HG03159 (cell line): ENCODE measurements around the gene SAXO1.

Experiments
- ATAC-seq: cut with Tn5 transposase; IDR thresholded peaks from one replicate; pipeline ENCODE4 v1.9.1; 2021; ENCODE audit warnings: mild to moderate bottlenecking, moderate library complexity; ENCODE audit not compliant: unreplicated experiment

Gene SAXO1

GRCh38 chr9:18920141-18921084 lies 112.6 kb downstream of the SAXO1 start:
- ATAC-seq = no peak

- no peak for ATAC-seq
Observed at GRCh38 chr9:18911714-18912342, 121.2 kb downstream of the SAXO1 start.

DNA sequence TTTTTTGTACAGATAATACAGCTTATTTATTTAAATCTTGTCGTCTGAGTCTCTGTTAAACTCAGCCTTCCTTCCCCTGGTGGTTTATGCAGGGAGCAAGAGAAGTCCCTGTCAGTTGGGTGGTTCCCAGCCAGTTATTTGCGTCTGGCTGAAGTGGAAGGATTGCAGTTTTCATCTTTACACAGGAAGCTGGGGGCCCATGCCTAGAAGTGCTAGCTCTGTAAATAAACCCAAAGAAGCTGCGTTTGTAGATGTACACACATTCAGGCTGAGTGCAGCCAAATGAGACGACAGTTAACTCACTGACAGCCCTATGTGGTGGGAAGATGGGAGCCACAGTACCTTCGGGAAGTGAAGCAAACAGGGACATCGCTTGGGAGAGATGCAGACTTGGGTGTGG lies 122.1 kb downstream of the SAXO1 start:
- ATAC-seq = no peak

DNA sequence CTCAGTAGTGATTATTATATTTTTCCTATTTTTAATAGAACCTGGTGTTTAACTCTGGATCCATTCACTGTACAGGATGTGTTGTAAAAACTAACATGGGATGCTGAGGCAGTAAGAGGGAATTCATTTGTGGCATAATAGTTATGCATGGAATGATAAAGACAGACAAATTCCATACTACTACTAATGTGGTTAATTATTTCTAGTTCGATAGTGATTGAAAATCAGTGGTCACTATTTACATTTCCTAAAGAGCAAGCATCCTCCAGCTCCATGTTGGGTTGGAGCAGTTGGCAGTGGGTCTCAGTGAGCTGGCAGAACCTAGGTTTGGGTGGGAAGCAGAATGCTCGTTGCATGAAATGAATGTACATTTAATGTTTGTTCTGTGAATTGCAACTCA lies 122.6 kb downstream of the SAXO1 start:
- ATAC-seq = no peak

- no peak for ATAC-seq
Observed at GRCh38 chr9:18909140-18910018, 123.6 kb downstream of the SAXO1 start.

GRCh38 chr9:18907927-18908625 lies 124.9 kb downstream of the SAXO1 start:
- ATAC-seq = no peak

DNA sequence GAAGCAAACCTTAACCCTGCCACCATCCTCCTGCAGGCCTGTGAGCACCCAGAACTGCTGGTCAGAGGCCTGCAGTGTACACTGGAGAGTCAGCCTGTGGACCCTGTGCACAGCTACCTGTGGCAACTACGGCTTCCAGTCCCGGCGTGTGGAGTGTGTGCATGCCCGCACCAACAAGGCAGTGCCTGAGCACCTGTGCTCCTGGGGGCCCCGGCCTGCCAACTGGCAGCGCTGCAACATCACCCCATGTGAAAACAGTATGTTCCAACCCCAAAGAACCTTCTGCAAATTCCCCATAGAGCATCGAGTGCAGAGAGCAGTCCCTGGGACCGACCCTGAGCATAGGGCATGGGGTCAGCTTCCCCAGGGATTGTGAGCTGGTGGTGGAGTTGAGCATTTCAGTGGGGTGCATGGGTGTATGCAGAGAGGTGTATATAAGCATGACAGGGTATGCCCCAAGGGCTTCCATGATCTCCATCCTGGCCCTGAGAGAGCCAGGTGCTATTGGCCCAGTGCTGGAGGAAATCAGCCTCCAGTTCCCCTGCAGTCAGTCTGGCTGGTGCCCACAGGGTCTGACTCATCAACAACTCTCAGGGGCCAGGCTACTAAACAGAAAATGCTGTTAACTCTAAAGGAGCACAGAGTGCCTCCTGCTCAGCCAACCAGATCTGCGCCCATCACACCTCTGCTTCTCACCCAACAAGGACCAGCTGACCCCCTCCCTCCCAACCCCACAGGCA lies 126.2 kb downstream of the SAXO1 start:
- ATAC-seq = no peak

- ATAC-seq = no peak
Observed at GRCh38 chr9:18905883-18906629, 127.0 kb downstream of the SAXO1 start.

- no peak for ATAC-seq
Observed at GRCh38 chr9:18905028-18905882, 127.8 kb downstream of the SAXO1 start.

DNA sequence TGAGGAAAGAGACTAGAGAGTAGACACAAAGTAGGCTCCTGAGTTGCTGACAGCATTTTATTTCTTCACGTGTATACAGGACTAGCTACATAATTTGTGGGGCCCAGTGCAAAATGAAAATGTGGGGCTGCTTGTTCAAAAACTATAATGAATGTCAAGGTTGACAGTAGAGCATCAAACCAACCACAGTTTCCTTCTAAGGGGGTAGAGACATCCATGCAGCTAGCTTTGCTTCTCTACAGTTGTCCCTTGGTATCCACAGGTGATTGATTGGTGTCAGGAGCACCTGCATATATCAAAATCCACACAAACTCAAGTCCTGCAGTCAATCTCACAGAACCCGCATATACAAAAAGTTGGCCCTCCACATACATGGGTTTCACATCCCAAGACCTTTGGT lies 129.6 kb downstream of the SAXO1 start:
- ATAC-seq = no peak

GRCh38 chr9:18896531-18897179 lies 136.4 kb downstream of the SAXO1 start:
- no peak for ATAC-seq

DNA sequence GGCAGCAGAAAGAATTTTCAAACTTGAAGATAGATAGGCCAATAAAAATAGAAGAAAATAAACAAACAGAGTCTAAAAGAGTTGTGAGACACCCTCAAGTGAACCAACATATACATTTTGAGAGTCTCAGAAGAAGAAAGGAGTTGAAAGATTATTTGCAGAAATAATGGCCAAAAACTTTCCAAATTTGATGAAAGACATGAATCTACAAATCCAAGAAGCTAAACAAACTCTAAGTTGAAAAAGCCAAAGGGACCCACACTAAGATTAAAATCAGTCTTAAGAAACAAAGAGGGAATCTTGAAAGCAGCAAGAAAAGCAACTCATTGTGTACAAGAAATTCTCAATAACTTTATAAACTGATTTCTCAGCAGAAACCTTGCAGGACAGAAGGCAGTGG lies 137.0 kb downstream of the SAXO1 start:
- ATAC-seq = no peak

DNA sequence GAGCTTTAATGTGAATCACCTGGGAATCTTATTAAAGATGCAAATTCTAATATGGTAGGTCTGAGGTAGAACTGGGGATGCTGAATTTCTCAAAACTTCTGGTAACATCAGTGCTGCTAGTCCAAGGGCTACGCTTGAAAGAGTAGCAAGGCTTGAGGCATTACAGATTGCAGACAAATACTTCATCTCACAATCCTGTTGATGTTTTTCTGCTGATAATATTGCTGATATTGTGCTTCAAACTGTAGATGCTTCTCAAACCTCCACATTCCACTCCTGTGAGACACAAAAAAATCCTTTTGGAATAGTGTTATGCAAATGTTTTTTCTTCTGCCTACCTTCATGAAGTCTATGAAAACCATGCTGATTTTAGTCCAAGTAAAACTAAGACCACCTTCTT lies 139.5 kb downstream of the SAXO1 start:
- ATAC-seq = no peak

GRCh38 chr9:18893046-18893445 lies 140.0 kb downstream of the SAXO1 start:
- no peak for ATAC-seq

DNA sequence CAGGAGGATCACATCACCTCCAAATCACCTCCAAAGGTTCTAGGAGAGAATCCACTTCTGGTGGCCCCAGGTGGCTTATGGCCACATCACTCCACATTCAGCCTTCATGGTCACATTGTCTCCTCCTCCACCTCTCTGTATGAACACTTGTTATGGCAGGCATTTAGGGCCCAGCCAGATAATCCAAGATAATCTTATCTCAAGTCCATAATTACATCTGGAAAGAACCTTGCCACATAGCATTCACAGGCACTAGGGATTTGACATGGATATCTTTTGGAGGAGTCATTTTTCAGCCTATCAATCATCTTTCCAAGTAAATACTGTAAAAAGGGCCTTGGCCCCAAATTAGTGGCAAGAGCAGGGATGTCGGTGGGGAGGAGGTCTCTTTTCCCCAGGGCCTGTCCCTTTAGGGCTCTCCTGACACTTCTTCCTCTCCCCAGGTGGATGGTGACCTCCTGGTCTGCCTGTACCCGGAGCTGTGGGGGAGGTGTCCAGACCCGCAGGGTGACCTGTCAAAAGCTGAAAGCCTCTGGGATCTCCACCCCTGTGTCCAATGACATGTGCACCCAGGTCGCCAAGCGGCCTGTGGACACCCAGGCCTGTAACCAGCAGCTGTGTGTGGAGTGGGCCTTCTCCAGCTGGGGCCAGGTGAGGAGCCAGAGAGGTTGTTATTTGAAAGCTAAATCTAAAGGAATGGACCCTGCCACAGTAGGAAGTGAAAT lies 140.9 kb downstream of the SAXO1 start:
- ATAC-seq = no peak

DNA sequence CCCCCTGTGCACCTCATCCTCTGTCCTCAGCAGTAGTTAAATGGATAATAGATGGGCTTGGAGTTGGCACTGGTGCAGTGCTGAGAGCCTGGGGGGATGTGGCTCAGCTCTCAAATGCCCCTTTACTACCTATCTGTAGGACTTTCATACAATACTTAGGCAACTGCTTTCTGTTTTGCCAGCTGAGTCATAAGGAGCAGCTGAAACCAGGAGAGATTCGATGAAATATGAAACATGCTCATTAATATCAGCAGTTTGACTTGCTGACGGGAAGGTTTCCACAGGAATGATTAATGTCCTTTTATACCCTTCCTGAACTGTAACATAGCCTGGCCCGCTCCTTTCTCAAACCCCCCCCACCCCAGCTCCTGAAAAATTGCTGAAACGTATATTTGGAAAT lies 142.6 kb downstream of the SAXO1 start:
- peak; percentile 73 for ATAC-seq

DNA sequence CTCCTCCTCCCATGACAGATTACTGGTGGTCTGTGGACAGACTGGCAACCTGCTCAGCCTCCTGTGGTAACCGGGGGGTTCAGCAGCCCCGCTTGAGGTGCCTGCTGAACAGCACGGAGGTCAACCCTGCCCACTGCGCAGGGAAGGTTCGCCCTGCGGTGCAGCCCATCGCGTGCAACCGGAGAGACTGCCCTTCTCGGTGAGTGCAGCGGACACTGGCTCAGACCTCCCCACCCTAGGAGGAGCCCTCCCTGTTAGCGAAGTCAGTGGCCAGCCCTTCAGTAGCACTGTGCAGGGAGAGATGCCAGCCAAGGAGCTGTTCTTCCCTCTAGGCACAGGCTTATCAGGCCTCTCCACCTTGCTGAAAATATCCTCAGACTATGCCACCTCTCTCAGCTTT lies 143.5 kb downstream of the SAXO1 start:
- no peak for ATAC-seq
